Endothelial cell of umbilical vein (primary cell): ENCODE measurements around the gene GUCY1A1. TPM values are rescaled to one million over a fixed set of nuclear protein-coding genes. Genes with fewer than 3 reads are reported as not detected.

Source experiments
- BruUV-seq: library from RNA; stranded (reverse); fragments of 400-500 nt; replicated peaks from 2 replicates; lab custom pipeline; 2021; lab: Mats Ljungman, UMichigan
- CTCF ChIA-PET: fragments of 300-600, 350-600 bp; sonication (Branson Sonifier 250); formaldehyde crosslinking; loops from one replicate; lab custom pipeline; 2021; ENCODE audit warnings: antibody characterized with exemption, inconsistent platforms; lab: Charles Lee
- POLR2A ChIA-PET: fragments of 300-600, 350-600 bp; sonication (Branson Sonifier 250); formaldehyde crosslinking; loops from one replicate; lab custom pipeline; 2021; ENCODE audit warnings: antibody characterized with exemption, inconsistent platforms; lab: Charles Lee
- DNase-seq: peaks from one replicate; pipeline ENCODE4 v3.0.0-alpha.2; 2011; ENCODE audit warnings: low read depth, low spot score
- FAIRE-seq: peaks from 2 replicates; lab custom pipeline; 2011; peaks lifted over from hg19 to GRCh38; lab: Jason Lieb, UNC
- H2AFZ ChIP-seq: 2 replicates; pipeline ENCODE4 v1.6.0; 2012; ENCODE audit warnings: low read depth, low read length, control low read depth, inconsistent platforms
- H3K27ac ChIP-seq: 2 replicates; pipeline ENCODE4 v1.5.1; 2011; ENCODE audit warnings: low read depth, mild to moderate bottlenecking, control low read depth, low read length, moderate library complexity; ENCODE audit not compliant: insufficient read depth
- H3K27me3 ChIP-seq, 2 experiments: 2 replicates each; pipeline versions ENCODE4 v1.6.0 to v1.6.1; 2011; ENCODE audit warnings: low read length in 2 of 2, mixed read lengths in 1 of 2; ENCODE audit not compliant: control insufficient read depth in 2 of 2, insufficient read depth in 2 of 2
- H3K36me3 ChIP-seq, 2 experiments: 2 replicates in 1 of 2; 3 replicates in 1 of 2; pipeline ENCODE4 v1.5.1; 2011; ENCODE audit warnings: low read length in 2 of 2, mild to moderate bottlenecking in 1 of 2, moderate library complexity in 1 of 2; ENCODE audit not compliant: control insufficient read depth in 2 of 2, insufficient read depth in 2 of 2; ENCODE audit errors: extremely low read depth in 1 of 2
- H3K4me1 ChIP-seq: 3 replicates; pipeline ENCODE4 v1.5.1; 2011; ENCODE audit warnings: mild to moderate bottlenecking, low read length; ENCODE audit not compliant: control insufficient read depth, insufficient read depth; ENCODE audit errors: extremely low read depth
- H3K4me2 ChIP-seq: 2 replicates; pipeline ENCODE4 v1.6.1; 2011; ENCODE audit warnings: low read length, control low read depth, mixed read lengths; ENCODE audit not compliant: insufficient read depth
- H3K4me3 ChIP-seq, 3 experiments: fragments of 200-600 bp in 1 of 3; sonication (generic), shearing (Covaris generic) in 1 of 3; replicated peaks in 1 of 3; 2 replicates each; pipeline ENCODE4 v1.5.1; 2011 to 2016; ENCODE audit warnings: control low read depth in 3 of 3, low read length in 3 of 3, mild to moderate bottlenecking in 2 of 3, inconsistent platforms in 1 of 3, low read depth in 1 of 3, moderate library complexity in 1 of 3; ENCODE audit not compliant: insufficient read depth in 1 of 3
- H3K79me2 ChIP-seq: 2 replicates; pipeline ENCODE4 v1.6.0; 2012; ENCODE audit warnings: low read length, inconsistent platforms; ENCODE audit not compliant: control insufficient read depth, insufficient read depth
- H3K9ac ChIP-seq: replicated peaks from 2 replicates; pipeline ENCODE3; 2011; ENCODE audit warnings: low read length, control low read depth; ENCODE audit not compliant: insufficient read depth; ENCODE audit errors: extremely low read depth
- H3K9me1 ChIP-seq: replicated peaks from 3 replicates; pipeline ENCODE4 v1.6.0; 2011; ENCODE audit warnings: mild to moderate bottlenecking, low read length; ENCODE audit not compliant: control insufficient read depth, insufficient read depth; ENCODE audit errors: extremely low read depth
- H3K9me3 ChIP-seq: replicated peaks from 2 replicates; pipeline ENCODE4 v1.5.1; 2012; ENCODE audit warnings: low read length, inconsistent platforms; ENCODE audit not compliant: control insufficient read depth, insufficient read depth
- H4K20me1 ChIP-seq: replicated peaks from 2 replicates; pipeline ENCODE3; 2011; ENCODE audit warnings: mild to moderate bottlenecking, low read length; ENCODE audit not compliant: control insufficient read depth, insufficient read depth; ENCODE audit errors: extremely low read depth
- FOS ChIP-seq: IDR thresholded peaks from 2 replicates; pipeline ENCODE4 v1.6.1; 2011; ENCODE audit warnings: mild to moderate bottlenecking, low read length, moderate library complexity, borderline replicate concordance; ENCODE audit not compliant: insufficient read depth
- GATA2 ChIP-seq: IDR thresholded peaks from 2 replicates; pipeline ENCODE4 v1.7.0; 2011; ENCODE audit warnings: low read depth, mild to moderate bottlenecking, moderate library complexity, mixed read lengths, low read length; ENCODE audit not compliant: insufficient read length, insufficient read depth
- JUN ChIP-seq: IDR thresholded peaks from 2 replicates; pipeline ENCODE4 v1.6.1; 2011; ENCODE audit warnings: borderline replicate concordance, low read depth; ENCODE audit not compliant: insufficient read length, insufficient read depth
- MAX ChIP-seq: IDR thresholded peaks from 2 replicates; pipeline ENCODE4 v1.6.1; 2011; ENCODE audit not compliant: insufficient read depth, insufficient read length
- dilution Hi-C: fragments of 300-500 bp; cut with MboI; formaldehyde crosslinking; loops from one replicate; pipeline ENCODE4 v1.15.0; 2019; ENCODE audit warnings: low sequenced_read_pairs; ENCODE audit not compliant: extremely low pct_ligation_motif_present
- intact Hi-C: fragments of 100-400 bp; cut with micrococcal nuclease; formaldehyde crosslinking; loops from one replicate; pipeline ENCODE4 v1.10.0; 2022
- polyA plus RNA-seq, 4 experiments: library from polyadenylated mRNA; depleted of rRNA in 3 of 4; stranded (reverse) in 3 of 4; unstranded in 1 of 4; fragments of >200 nt; gene quantifications; 2 replicates each; pipeline versions ENCODE4 v1.2.1 to v1.2.3, GENCODE V29; 2011 to 2012; ENCODE audit warnings: missing spikeins in 1 of 4
- total RNA-seq: library from RNA; stranded (reverse); gene quantifications from 2 replicates; pipeline ENCODE4 v1.2.3, GENCODE V29; 2021

The GUCY1A1 gene
- total and polyA plus RNA-seq, 2 donors (not counting 3 experiments of a cell fraction or from before 2014, with no cell fraction given), result 1.3 to 4.4 TPM

GRCh38 chr4:155626561-155626960, 40.1 kb upstream of the GUCY1A1 start:
- TF ChIP-seq GATA2 (no peak), FOS (no peak)
- FAIRE-seq, result no peak
- H3K9me3 ChIP-seq, result no peaks in the 10 kb centered on the region
- no peak overlapping the region for H3K9ac ChIP-seq
- intact Hi-C loops (loop anchor here (5.0 kb wide), 1 partner anchor 84 kb away; no protein-coding TSS in a partner anchor), dilution Hi-C loops (no loop called here)
- no peak overlapping the region for H3K4me3 ChIP-seq
- no TSS peak for BruUV-seq
- no peak overlapping the region for H2AFZ ChIP-seq
- H3K27me3 ChIP-seq, result no peaks in the 10 kb centered on the region
- peaks cover 15% of the 10 kb centered on the region for H3K4me1 ChIP-seq
- POLR2A ChIA-PET, result no interaction called here
- no peaks in the 10 kb centered on the region for H3K79me2 ChIP-seq
- H3K36me3 ChIP-seq, result no peaks in the 10 kb centered on the region
- CTCF ChIA-PET, result no interaction called here
- H3K4me2 ChIP-seq, result no peak overlapping the region
- H3K27ac ChIP-seq, result no peak overlapping the region
- no peaks in the 10 kb centered on the region for H4K20me1 ChIP-seq
- no peaks in the 10 kb centered on the region for H3K9me1 ChIP-seq
- DNase-seq, result no peak

GRCh38 chr4:155629183-155629825, 37.3 kb upstream of the GUCY1A1 start:
- POLR2A ChIA-PET, result no interaction called here
- H4K20me1 ChIP-seq, result no peaks in the 10 kb centered on the region
- dilution Hi-C loops (no loop called here), intact Hi-C loops (loop anchor here (1.0 to 5.0 kb wide), 5 partner anchors 9 to 187 kb away; partner anchors contain the start of gene GUCY1A1)
- BruUV-seq, result no TSS peak
- peak overlapping the region; percentile 26 for H3K9ac ChIP-seq
- H3K27ac ChIP-seq, result peak overlapping the region; percentile 11
- CTCF ChIA-PET, result interaction anchor here (0.8 to 2.3 kb wide), 8 partner anchors 9 to 159 kb away, joined by 3 to 9 read pairs (median 4); no protein-coding TSS in a partner anchor
- no peaks in the 10 kb centered on the region for H3K27me3 ChIP-seq
- FAIRE-seq (peak; percentile 59), DNase-seq (peak; percentile 93)
- H3K9me3 ChIP-seq, result no peaks in the 10 kb centered on the region
- no peaks in the 10 kb centered on the region for H3K79me2 ChIP-seq
- H3K4me2 ChIP-seq, result peak overlapping the region; percentile 48
- no peaks in the 10 kb centered on the region for H3K36me3 ChIP-seq
- TF ChIP-seq MAX (no peak), GATA2 (peak; percentile 14), JUN (peak; percentile 55)
- no peak overlapping the region for H3K4me3 ChIP-seq
- H3K4me1 ChIP-seq, result peaks cover 15% of the 10 kb centered on the region
- H3K9me1 ChIP-seq, result no peaks in the 10 kb centered on the region
- H2AFZ ChIP-seq, result no peak overlapping the region
